Measurements from ENCODE around the gene DOCK2. TPM values are rescaled to one million over a fixed set of nuclear protein-coding genes. Genes with fewer than 3 reads are reported as not detected.

DOCK2 gene
- total RNA-seq, 1 experiment from 2014 or later = 4.6 TPM

- TF ChIP-seq SP1 (CRISPR knock-in tag; conservative IDR thresholded peaks at IDR 0.05) (no peak), CDX4 (CRISPR knock-in tag; IDR thresholded peaks at IDR 0.05; ENCODE audit: borderline replicate concordance) (no peak), ATF1 (CRISPR knock-in tag; IDR thresholded peaks at IDR 0.05) (no peak), ZNF219 (CRISPR knock-in tag; IDR thresholded peaks at IDR 0.05; ENCODE audit: borderline replicate concordance) (no peak), ZNF671 (CRISPR knock-in tag; IDR thresholded peaks at IDR 0.05) (no peak)
- TF ChIP-seq, protein P1, sequence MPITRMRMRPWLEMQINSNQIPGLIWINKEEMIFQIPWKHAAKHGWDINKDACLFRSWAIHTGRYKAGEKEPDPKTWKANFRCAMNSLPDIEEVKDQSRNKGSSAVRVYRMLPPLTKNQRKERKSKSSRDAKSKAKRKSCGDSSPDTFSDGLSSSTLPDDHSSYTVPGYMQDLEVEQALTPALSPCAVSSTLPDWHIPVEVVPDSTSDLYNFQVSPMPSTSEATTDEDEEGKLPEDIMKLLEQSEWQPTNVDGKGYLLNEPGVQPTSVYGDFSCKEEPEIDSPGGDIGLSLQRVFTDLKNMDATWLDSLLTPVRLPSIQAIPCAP (CRISPR knock-in tag; IDR thresholded peaks at IDR 0.05) = no peak
- TF ChIP-seq, protein P2, sequence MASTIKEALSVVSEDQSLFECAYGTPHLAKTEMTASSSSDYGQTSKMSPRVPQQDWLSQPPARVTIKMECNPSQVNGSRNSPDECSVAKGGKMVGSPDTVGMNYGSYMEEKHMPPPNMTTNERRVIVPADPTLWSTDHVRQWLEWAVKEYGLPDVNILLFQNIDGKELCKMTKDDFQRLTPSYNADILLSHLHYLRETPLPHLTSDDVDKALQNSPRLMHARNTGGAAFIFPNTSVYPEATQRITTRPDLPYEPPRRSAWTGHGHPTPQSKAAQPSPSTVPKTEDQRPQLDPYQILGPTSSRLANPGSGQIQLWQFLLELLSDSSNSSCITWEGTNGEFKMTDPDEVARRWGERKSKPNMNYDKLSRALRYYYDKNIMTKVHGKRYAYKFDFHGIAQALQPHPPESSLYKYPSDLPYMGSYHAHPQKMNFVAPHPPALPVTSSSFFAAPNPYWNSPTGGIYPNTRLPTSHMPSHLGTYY (CRISPR knock-in tag; IDR thresholded peaks at IDR 0.05) = no peak
These were observed 272.9 kb downstream of the DOCK2 start (continued) for GRCh38 chr5:169909945-169910344.

DNA sequence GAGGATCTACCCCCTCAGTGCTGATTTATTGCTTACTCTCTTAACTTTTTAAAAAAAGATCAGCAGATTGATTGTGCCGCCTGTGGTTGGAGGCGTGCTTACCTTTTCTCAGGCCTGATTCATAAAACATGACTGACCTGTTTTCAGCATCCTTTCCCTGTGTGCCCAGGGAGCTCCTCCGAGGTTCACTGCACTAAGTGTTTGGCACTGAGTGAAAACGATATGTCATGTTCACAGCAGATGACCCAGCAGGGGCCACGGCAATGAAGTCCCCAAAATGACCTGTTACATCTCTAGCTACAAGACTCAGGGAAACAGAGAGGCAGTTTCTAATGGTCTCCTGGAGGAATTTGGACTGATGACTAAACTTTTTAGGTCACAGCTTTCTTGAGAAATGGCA, 273.3 kb downstream of the DOCK2 start:
- ChIA-PET CTCF (no interaction called here), POLR2A (no interaction called here)
- peaks cover 23% of the 10 kb centered on the region for H3K27me3 Mint-ChIP-seq (ENCODE audit: low read depth)
- H3K36me3 Mint-ChIP-seq = no peaks in the 10 kb centered on the region
- no peak overlapping the region for H3K4me3 Mint-ChIP-seq
- H3K9me3 Mint-ChIP-seq = no peaks in the 10 kb centered on the region
- H3K27ac Mint-ChIP-seq = no peak overlapping the region
- H3K4me1 Mint-ChIP-seq = peaks cover 14% of the 10 kb centered on the region
- DNase-seq (ENCODE audit: low spot score) (no peak), ATAC-seq (no peak)
- TF ChIP-seq ZBTB21 (CRISPR knock-in tag; IDR thresholded peaks at IDR 0.05; ENCODE audit: borderline replicate concordance) (no peak), TP53 (CRISPR knock-in tag; IDR thresholded peaks at IDR 0.05) (no peak), SP1 (CRISPR knock-in tag; conservative IDR thresholded peaks at IDR 0.05) (no peak), GABPB1 (CRISPR knock-in tag; IDR thresholded peaks at IDR 0.05) (no peak), TEAD4 (CRISPR knock-in tag; IDR thresholded peaks at IDR 0.05) (no peak), IRF2 (CRISPR knock-in tag; IDR thresholded peaks at IDR 0.05; ENCODE audit: borderline replicate concordance, low read depth) (no peak), CREB1 (CRISPR knock-in tag; IDR thresholded peaks at IDR 0.05) (no peak), ZNF281 (CRISPR knock-in tag; IDR thresholded peaks at IDR 0.05) (no peak), NR3C1 (CRISPR knock-in tag; conservative IDR thresholded peaks at IDR 0.05; ENCODE audit: low read depth) (no peak), NFATC4 (CRISPR knock-in tag; IDR thresholded peaks at IDR 0.05) (no peak), ZBTB43 (CRISPR knock-in tag; IDR thresholded peaks at IDR 0.05) (no peak), USF2 (CRISPR knock-in tag; IDR thresholded peaks at IDR 0.05) (no peak), ZNF512 (CRISPR knock-in tag; IDR thresholded peaks at IDR 0.05; ENCODE audit: borderline replicate concordance) (no peak)
- TF ChIP-seq, protein P3, sequence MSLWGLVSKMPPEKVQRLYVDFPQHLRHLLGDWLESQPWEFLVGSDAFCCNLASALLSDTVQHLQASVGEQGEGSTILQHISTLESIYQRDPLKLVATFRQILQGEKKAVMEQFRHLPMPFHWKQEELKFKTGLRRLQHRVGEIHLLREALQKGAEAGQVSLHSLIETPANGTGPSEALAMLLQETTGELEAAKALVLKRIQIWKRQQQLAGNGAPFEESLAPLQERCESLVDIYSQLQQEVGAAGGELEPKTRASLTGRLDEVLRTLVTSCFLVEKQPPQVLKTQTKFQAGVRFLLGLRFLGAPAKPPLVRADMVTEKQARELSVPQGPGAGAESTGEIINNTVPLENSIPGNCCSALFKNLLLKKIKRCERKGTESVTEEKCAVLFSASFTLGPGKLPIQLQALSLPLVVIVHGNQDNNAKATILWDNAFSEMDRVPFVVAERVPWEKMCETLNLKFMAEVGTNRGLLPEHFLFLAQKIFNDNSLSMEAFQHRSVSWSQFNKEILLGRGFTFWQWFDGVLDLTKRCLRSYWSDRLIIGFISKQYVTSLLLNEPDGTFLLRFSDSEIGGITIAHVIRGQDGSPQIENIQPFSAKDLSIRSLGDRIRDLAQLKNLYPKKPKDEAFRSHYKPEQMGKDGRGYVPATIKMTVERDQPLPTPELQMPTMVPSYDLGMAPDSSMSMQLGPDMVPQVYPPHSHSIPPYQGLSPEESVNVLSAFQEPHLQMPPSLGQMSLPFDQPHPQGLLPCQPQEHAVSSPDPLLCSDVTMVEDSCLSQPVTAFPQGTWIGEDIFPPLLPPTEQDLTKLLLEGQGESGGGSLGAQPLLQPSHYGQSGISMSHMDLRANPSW (CRISPR knock-in tag; conservative IDR thresholded peaks at IDR 0.05; ENCODE audit: low read depth) = no peak
- TF ChIP-seq, protein P4, sequence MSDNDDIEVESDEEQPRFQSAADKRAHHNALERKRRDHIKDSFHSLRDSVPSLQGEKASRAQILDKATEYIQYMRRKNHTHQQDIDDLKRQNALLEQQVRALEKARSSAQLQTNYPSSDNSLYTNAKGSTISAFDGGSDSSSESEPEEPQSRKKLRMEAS (CRISPR knock-in tag; IDR thresholded peaks at IDR 0.05) = no peak
- TF ChIP-seq, protein P5, sequence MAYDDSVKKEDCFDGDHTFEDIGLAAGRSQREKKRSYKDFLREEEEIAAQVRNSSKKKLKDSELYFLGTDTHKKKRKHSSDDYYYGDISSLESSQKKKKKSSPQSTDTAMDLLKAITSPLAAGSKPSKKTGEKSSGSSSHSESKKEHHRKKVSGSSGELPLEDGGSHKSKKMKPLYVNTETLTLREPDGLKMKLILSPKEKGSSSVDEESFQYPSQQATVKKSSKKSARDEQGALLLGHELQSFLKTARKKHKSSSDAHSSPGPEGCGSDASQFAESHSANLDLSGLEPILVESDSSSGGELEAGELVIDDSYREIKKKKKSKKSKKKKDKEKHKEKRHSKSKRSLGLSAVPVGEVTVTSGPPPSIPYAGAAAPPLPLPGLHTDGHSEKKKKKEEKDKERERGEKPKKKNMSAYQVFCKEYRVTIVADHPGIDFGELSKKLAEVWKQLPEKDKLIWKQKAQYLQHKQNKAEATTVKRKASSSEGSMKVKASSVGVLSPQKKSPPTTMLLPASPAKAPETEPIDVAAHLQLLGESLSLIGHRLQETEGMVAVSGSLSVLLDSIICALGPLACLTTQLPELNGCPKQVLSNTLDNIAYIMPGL (CRISPR knock-in tag; IDR thresholded peaks at IDR 0.05) = no peak

All from WTC11 (cell line).